Left forelimb (tissue), 1 donor: ENCODE data around the gene HSPG2.
"Not testable (repeated sequence)": the region's sequence is repeated elsewhere in the genome, so short reads cannot be mapped to it uniquely, and the experiment has no call there.

Experiments
- DNase-seq: peaks from one replicate; pipeline ENCODE4 v3.0.0-alpha.2; 2018; ENCODE audit warnings: low spot score

The HSPG2 gene

DNA sequence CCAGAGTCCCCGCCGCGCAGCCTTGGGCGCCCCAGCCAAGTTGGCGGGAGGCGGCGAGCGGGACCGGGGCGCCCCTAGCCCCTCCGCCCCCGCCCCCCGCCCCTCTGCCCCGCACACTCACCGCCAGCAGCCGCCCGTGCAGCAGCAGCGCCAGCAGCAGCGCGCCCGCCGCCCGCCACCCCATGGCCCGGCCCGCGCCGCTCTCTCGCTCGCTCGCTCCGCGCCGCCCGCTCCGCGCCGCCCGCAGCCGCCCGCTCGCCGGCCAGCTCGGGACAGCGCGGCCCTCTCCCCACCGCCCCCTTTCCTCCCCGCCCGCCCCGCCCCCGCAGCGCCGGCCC is at the start of gene HSPG2:
Gene HSPG2, minus strand, starts transcription at position 277 of the 338 bp plus-strand sequence. Its CDS starts 93 bp downstream, at position 184.
- no peak for DNase-seq

DNA sequence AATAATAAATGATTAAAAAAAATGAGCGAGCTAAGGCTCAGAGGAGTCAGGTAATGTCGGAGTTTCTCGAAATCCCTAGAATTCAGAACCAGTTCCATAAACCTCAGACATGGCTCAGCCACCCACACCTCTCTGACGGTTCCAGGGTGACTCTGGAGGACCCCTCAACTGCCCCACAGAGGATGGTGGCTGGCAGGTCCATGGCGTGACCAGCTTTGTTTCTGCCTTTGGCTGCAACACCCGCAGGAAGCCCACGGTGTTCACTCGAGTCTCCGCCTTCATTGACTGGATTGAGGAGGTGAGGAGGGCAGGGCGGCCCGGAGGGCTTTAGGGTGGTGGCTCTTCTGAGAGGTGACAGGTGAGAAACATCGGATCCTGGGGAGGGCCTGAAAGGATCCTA is 49.3 kb upstream of the HSPG2 start:
- not testable (repeated sequence) for DNase-seq

GRCh38 chr1:21985893-21986292 is 48.8 kb upstream of the HSPG2 start:
- DNase-seq = not testable (repeated sequence)

DNA sequence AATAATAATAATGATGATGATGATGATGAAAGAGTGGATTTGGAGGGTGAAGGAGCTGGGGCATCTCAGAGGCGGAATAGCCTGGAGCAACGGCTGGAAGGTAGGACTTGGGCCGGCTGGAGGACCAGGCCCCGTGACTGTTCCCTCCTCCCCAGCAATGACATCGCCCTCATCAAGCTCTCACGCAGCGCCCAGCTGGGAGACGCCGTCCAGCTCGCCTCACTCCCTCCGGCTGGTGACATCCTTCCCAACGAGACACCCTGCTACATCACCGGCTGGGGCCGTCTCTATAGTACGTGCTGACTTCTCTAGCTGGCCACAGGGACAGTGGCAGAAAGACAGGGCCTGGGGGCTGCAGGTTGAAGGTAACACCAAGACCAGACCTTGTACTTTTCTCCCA is 46.4 kb upstream of the HSPG2 start:
- DNase-seq = not testable (repeated sequence)

DNA sequence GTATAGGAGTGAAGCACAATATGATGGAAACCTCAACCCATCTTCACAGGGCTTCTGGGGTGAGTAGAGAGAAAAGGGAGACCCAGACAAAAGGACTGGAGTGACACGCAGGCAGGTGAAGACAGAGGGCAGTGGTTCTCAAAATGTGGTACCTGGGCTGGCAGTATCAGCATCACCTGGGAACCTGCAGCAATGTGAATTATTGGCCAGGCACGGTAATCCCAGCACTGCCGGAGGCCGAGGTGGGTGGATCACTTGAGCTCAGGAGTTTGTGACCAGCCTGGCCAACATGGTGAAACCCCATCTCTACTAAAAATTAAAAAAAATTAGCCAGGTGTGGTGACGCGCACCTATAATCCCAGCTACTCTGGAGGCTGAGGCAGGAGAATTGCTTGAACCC is 45.0 kb upstream of the HSPG2 start:
- not testable (repeated sequence) for DNase-seq

DNA sequence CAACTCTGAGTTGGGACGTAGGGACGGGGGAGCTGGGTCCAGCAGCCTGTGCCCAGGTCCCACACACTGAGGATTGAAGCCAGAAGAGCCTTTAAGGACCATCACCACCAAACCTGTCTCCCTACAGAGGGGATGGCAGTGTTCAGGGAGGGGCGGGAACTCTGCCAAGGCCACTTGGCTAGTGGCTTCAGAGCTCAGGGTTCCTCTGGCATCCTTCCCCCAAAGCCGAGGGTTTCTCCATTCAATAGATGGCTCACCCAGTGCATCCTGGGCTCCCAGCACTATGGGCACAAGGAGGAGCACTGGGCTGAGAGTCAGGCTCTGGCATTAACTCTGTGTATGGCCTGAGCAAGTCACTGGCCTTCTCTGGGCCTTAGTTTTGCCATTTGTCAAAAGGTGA is 44.1 kb upstream of the HSPG2 start:
- DNase-seq = not testable (repeated sequence)

DNA sequence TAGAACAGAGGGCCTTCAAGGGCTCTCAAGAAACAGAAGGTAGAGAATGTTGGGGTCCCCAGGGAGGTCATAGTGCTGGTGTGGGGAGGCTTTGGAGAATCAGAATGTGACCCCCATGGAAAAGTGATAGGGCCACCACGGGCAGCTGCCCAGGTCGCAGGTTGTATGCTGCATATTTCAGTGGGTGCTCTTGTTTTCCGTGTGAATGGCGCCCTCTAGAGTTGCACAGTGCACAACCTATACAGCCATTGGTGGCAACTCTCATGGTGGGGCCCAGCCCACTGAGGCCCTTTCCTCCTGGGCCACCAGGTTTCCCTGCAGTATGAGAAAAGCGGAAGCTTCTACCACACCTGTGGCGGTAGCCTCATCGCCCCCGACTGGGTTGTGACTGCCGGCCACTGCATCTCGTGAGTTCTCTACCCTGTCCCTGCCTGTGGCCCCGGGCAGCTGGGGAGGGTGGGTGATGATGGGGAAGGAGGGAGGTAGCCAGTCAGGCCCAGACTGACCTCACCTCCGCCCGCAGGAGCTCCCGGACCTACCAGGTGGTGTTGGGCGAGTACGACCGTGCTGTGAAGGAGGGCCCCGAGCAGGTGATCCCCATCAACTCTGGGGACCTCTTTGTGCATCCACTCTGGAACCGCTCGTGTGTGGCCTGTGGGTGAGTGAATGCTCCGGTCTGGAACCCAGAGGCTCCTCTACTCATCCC is 43.6 kb upstream of the HSPG2 start:
- DNase-seq = not testable (repeated sequence)

DNA sequence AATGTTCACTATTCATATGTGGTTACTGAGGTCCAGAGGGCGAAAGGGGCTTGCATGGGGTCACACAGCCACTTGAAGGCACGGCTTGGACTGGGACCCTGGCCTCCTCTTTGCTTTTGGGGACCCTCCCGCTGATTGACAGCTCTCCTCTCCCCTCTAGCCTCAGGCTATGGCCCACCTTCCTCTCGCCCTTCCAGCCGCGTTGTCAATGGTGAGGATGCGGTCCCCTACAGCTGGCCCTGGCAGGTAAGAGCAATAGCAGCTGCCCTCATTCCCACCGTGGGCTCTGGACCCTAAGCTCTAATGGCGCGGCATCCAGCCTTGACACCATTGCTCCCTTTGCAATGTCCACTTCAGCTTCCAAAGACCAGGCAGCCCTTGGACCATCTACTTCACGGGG is 41.1 kb upstream of the HSPG2 start:
- not testable (repeated sequence) for DNase-seq

GRCh38 chr1:21976703-21977239 is 39.7 kb upstream of the HSPG2 start, which contains the start of gene CELA3B:
Gene CELA3B, plus strand, starts transcription at chr1:21977022. Its CDS starts 18 bp downstream, at chr1:21977040.
- not testable (repeated sequence) for DNase-seq

DNA sequence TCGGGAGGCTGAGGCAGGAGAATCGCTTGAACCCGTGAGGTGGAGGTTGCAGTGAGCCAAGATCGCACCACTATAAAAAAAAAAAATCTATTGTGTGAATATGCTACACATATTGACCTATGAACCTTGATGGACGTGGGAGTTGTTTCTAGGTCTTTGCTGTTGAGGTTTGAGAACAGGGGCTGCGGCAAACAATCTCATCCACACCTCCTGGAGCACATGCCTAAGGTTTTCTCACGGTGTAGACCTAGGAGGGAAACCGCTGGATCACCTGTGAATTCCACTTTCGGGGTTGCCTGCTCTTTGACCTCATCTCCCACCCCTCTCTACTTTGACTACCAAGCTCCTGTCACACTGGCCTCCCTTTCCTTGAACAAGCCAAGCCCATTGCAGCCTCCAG is 38.2 kb upstream of the HSPG2 start:
- not testable (repeated sequence) for DNase-seq

GRCh38 chr1:21974699-21975098 is 37.6 kb upstream of the HSPG2 start:
- DNase-seq = not testable (repeated sequence)

GRCh38 chr1:21973948-21974347 is 36.8 kb upstream of the HSPG2 start:
- not testable (repeated sequence) for DNase-seq

DNA sequence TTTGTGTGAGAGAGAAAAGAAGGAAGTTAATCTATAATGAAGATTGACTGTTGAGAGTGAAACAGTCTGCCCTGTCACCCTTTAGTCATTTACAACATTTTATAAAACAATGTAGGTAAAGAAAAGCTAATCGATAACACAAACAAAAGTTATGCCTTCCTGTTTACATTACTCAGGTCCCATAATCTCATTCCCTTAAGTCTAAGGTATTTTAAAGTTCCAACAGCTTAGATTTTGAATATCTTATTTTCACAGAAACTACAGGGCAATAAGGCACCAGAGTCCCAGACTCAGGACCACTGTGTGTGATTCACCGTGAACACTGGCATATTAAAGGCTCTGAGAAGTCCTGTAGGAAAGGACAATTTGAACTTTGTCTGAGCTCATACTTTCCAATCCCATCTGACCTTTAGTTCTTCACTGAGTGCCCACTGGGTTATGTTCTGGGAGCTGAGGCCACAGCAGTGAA is 35.9 kb upstream of the HSPG2 start:
- DNase-seq = not testable (repeated sequence)

DNA sequence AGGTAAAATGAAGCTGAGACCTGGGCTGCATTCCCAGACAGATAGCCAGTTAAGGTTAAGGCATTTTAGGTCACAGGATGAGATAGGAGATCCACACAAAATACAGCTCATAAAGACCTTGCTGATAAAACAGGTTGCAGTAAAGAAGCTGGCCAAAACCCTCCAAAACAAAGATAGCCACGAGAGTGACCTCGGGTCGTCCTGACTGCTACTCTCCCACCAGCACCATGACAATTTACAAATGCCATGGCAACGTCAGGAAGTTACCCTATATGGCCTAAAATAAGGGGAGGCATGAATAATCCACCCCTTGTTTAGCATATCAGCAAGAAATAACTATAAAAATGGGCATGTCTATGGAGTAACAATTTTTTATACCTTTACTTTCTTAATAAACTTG is 33.4 kb upstream of the HSPG2 start:
- not testable (repeated sequence) for DNase-seq

DNA sequence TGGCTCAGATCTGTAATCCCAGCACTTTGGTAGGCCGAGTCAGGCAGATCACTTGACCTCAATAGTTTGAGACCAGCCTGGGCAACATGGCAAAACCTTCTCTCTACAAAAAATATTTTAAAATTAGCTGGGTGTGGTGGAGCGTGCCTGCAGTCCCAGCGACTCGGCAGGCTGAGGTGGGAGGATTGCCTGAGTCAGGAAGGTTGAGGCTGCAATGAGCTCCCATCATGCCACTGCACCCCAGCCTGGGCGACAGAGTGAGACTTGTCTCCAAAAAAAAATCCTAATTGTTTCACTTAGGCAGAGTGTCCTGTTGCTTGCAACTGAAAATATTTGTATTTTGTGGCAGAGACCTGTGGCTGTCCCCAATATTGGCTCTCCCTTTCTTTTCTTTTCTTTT is 32.0 kb upstream of the HSPG2 start:
- DNase-seq = not testable (repeated sequence)

GRCh38 chr1:21967216-21967615 is 30.1 kb upstream of the HSPG2 start:
- DNase-seq = not testable (repeated sequence)

DNA sequence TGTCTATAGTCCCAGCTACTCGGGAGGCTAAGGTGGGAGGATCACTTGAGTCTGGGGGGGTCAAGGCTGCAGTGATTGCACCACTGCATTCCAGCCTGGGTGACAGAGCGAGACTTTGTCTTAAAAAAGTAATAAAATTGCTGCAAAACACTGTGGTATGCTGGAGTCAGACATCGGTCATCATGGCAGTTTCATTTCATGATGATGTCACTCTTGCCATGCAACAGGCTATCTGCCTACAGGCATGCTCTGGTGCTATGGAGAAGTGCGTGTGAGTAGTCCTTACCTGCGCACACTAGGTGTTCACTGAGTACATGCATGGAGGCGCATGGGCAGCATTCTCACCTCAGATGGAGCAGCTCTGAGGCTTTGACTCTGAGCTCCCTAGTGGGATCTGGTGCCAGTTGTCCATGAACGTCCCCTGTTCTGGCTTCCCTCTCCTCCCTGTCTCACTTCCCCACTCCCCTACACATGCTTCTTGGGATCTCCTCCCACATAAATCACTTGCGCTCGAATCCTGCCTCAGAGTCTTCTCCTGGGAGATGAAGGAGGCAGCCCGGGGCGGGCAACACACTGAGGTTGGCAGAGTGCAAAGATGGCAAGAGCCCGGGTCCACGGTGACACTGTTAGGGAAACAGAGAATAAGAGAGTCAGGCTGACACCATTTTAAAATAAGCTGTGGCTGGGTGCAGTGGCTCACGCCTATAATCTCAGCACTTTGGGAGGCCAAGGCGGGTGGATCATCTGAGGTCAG is 29.3 kb upstream of the HSPG2 start:
- DNase-seq = no peak

- peak; percentile 83 for DNase-seq
Observed at GRCh38 chr1:21963477-21964217, 26.5 kb upstream of the HSPG2 start.

DNA sequence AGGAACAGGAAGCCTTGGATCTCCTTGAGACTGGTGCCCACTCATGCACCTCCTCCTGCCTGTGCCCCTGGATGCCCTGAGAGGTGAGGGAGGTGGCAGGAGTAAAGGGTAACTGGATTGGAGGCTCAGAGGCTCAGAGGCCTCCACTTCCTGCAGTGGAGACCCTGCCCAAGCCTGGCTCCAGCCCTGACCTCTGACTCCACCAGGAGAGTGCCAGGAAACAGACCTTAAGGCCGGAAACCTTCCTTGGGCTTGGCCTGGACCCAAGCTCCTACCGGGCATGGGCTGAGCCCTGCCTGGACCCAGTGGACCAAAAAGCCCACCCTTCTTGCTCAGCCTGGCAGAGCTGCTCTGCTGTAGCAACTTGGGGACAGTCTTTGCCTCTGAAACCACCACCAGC is 24.7 kb upstream of the HSPG2 start:
- DNase-seq = no peak

- DNase-seq = no peak
Observed at GRCh38 chr1:21961337-21961736, 24.2 kb upstream of the HSPG2 start.

DNA sequence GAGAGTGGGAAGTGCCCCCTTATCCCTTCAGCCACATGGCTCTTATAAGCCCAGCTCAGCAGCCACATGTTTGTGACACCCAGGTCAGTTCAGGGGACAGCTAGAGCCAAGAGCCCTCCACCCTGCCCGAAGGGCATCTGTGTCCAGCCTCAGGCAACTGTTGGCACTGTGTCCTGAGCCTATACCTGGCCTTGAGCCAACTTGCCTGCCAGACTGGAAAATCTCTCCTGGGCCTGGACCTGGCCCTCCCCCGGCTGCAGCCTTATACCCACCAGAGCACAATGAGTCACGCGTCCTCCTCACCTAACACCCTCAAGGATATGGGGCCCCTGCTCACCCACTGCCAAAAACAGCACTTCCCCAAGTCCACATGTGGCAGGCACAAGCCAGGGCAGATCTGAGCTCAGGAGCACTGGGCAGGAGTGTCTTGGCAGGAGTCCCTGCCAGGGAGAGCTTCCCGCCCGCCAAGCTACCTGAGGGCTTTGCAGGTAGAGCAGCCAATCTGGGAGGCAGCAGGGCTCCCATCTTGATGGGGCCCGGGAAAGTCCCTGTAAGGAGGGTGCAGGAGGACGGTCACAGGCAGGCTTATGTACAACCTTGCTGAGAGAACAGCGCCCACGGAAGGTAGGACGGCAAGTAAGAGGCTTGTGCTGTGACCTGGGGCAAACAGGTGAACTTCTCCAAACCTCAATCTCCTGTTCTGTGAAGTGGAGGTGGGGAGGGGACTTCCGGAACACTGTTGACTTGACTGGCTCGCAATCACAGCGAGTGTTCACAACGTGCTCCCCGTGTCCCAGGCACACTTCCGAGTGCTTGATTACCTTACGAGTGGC is 19.8 kb upstream of the HSPG2 start:
- DNase-seq = no peak
